ENCODE data around the gene FSIP1. TPM values are rescaled to one million over a fixed set of nuclear protein-coding genes. Genes with fewer than 3 reads are reported as not detected.

FSIP1 gene
- total and polyA plus RNA-seq, 9 of the 15 experiments (the other 6 are each of a cell fraction or from before 2014, with no cell fraction given), result 0.07 to 0.51 (median 0.29) TPM

GRCh38 chr15:39747326-39747725, 35.3 kb downstream of the FSIP1 start (continued):
- no peak for TF ChIP-seq BMI1 (IDR thresholded peaks at IDR 0.05; ENCODE audit: low read length)
- no peak for TF ChIP-seq RHOXF2B (CRISPR knock-in tag; conservative IDR thresholded peaks at IDR 0.05)
- TF ChIP-seq, protein P1, sequence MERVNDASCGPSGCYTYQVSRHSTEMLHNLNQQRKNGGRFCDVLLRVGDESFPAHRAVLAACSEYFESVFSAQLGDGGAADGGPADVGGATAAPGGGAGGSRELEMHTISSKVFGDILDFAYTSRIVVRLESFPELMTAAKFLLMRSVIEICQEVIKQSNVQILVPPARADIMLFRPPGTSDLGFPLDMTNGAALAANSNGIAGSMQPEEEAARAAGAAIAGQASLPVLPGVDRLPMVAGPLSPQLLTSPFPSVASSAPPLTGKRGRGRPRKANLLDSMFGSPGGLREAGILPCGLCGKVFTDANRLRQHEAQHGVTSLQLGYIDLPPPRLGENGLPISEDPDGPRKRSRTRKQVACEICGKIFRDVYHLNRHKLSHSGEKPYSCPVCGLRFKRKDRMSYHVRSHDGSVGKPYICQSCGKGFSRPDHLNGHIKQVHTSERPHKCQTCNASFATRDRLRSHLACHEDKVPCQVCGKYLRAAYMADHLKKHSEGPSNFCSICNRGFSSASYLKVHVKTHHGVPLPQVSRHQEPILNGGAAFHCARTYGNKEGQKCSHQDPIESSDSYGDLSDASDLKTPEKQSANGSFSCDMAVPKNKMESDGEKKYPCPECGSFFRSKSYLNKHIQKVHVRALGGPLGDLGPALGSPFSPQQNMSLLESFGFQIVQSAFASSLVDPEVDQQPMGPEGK (CRISPR knock-in tag; IDR thresholded peaks at IDR 0.05; ENCODE audit: borderline replicate concordance), result no peak
- TF ChIP-seq, protein P2, sequence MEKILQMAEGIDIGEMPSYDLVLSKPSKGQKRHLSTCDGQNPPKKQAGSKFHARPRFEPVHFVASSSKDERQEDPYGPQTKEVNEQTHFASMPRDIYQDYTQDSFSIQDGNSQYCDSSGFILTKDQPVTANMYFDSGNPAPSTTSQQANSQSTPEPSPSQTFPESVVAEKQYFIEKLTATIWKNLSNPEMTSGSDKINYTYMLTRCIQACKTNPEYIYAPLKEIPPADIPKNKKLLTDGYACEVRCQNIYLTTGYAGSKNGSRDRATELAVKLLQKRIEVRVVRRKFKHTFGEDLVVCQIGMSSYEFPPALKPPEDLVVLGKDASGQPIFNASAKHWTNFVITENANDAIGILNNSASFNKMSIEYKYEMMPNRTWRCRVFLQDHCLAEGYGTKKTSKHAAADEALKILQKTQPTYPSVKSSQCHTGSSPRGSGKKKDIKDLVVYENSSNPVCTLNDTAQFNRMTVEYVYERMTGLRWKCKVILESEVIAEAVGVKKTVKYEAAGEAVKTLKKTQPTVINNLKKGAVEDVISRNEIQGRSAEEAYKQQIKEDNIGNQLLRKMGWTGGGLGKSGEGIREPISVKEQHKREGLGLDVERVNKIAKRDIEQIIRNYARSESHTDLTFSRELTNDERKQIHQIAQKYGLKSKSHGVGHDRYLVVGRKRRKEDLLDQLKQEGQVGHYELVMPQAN (IDR thresholded peaks at IDR 0.05; ENCODE audit: borderline replicate concordance), result no peak
- TF ChIP-seq, protein P3, sequence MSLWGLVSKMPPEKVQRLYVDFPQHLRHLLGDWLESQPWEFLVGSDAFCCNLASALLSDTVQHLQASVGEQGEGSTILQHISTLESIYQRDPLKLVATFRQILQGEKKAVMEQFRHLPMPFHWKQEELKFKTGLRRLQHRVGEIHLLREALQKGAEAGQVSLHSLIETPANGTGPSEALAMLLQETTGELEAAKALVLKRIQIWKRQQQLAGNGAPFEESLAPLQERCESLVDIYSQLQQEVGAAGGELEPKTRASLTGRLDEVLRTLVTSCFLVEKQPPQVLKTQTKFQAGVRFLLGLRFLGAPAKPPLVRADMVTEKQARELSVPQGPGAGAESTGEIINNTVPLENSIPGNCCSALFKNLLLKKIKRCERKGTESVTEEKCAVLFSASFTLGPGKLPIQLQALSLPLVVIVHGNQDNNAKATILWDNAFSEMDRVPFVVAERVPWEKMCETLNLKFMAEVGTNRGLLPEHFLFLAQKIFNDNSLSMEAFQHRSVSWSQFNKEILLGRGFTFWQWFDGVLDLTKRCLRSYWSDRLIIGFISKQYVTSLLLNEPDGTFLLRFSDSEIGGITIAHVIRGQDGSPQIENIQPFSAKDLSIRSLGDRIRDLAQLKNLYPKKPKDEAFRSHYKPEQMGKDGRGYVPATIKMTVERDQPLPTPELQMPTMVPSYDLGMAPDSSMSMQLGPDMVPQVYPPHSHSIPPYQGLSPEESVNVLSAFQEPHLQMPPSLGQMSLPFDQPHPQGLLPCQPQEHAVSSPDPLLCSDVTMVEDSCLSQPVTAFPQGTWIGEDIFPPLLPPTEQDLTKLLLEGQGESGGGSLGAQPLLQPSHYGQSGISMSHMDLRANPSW (CRISPR knock-in tag; IDR thresholded peaks at IDR 0.05), result no peak
- no peak for TF ChIP-seq NFE2 (IDR thresholded peaks at IDR 0.05; ENCODE audit: low read depth)

Measured in K562 (cell line).